Measurements from ENCODE around the gene ITPR2.
"Not testable (repeated sequence)": the region's sequence is repeated elsewhere in the genome, so short reads cannot be mapped to it uniquely, and the experiment has no call there.

Gene ITPR2

GRCh38 chr12:26783816-26784379 is 49.1 kb downstream of the ITPR2 start:
- not testable (repeated sequence) for DNase-seq

GRCh38 chr12:26783131-26783526 is 49.9 kb downstream of the ITPR2 start:
- DNase-seq = no peak

GRCh38 chr12:26782372-26783130 is 50.4 kb downstream of the ITPR2 start:
- no peak for DNase-seq

GRCh38 chr12:26780656-26781055 is 52.3 kb downstream of the ITPR2 start:
- not testable (repeated sequence) for DNase-seq

- DNase-seq = not testable (repeated sequence)
Observed at GRCh38 chr12:26778173-26778775, 54.7 kb downstream of the ITPR2 start.

- no peak for DNase-seq
Observed at GRCh38 chr12:26777236-26777635, 55.8 kb downstream of the ITPR2 start.

- not testable (repeated sequence) for DNase-seq
Observed at GRCh38 chr12:26775991-26776390, 57.0 kb downstream of the ITPR2 start.

- DNase-seq = no peak
Observed at GRCh38 chr12:26773313-26774104, 59.5 kb downstream of the ITPR2 start.

GRCh38 chr12:26771861-26772260 is 61.1 kb downstream of the ITPR2 start:
- no peak for DNase-seq

- DNase-seq = no peak
Observed at GRCh38 chr12:26770239-26771070, 62.5 kb downstream of the ITPR2 start.

GRCh38 chr12:26769611-26770010 is 63.4 kb downstream of the ITPR2 start:
- no peak for DNase-seq

- DNase-seq = no peak
Observed at GRCh38 chr12:26768611-26769603, 64.1 kb downstream of the ITPR2 start.

- DNase-seq = no peak
Observed at GRCh38 chr12:26767865-26768264, 65.1 kb downstream of the ITPR2 start.

GRCh38 chr12:26767116-26767515 is 65.9 kb downstream of the ITPR2 start:
- no peak for DNase-seq

- no peak for DNase-seq
Observed at GRCh38 chr12:26762186-26762585, 70.8 kb downstream of the ITPR2 start.

GRCh38 chr12:26761775-26762174 is 71.2 kb downstream of the ITPR2 start:
- no peak for DNase-seq

GRCh38 chr12:26760657-26761293 is 72.2 kb downstream of the ITPR2 start:
- DNase-seq = no peak

GRCh38 chr12:26755362-26755761 is 77.6 kb downstream of the ITPR2 start:
- DNase-seq = not testable (repeated sequence)

- DNase-seq = no peak
Observed at GRCh38 chr12:26754148-26754547, 78.8 kb downstream of the ITPR2 start.

- no peak for DNase-seq
Observed at GRCh38 chr12:26751179-26751578, 81.8 kb downstream of the ITPR2 start.
